GF-D8 (cell line): ENCODE results near the gene KCND3.

ENCODE experiments used
- DNase-seq: peaks from one replicate; lab custom pipeline; 2025; lab: John Stamatoyannopoulos, UW

Gene KCND3

DNA sequence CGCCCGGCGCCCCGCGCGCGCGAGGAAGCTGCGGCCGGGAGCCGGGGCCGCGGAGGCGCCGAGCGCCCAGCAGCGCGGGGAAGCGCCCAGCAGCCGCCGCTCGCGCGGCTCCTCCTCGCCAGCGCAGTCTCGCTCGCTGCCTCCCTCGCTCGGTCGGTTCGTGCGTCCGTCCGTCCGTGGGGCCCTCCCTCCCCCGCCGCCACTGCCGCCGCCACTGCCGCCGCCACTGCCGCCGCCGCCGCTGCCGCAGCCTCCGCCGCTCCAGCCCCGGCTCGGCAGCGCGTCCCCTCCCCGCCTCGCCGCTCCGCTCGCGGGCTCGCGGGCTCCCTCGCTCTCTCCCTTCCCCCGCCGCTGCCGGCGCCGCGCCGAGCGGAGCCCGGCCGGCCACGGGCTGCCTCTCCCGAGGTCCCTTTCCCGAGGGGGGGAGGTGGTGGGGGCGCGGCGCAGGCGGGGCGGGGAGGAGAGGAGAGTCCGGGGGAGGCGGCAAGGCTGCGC is at the start of gene KCND3:
TSS of gene KCND3 (minus strand) at position 138 of the 495 bp plus-strand sequence.
- no peak for DNase-seq

DNA sequence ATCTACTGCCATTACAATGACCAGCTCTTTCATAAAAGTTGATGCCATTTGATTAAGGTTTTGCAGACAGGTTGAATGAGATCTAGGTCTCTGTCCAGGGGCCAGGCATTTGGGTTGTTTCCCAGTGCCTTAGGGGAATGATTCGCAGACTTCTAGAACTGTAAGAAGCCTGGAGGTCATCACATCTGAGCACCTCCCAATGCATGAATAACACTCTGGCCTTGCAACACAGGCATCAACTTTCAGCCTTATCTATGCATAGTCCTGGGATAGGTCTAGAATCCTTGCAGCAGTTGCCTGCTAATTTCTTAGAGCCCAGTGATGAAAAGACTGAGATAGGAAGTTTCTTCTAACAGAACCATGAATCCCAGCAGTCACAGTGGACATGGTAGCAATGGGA is 44.8 kb upstream of the KCND3 start:
- DNase-seq, result no peak

DNA sequence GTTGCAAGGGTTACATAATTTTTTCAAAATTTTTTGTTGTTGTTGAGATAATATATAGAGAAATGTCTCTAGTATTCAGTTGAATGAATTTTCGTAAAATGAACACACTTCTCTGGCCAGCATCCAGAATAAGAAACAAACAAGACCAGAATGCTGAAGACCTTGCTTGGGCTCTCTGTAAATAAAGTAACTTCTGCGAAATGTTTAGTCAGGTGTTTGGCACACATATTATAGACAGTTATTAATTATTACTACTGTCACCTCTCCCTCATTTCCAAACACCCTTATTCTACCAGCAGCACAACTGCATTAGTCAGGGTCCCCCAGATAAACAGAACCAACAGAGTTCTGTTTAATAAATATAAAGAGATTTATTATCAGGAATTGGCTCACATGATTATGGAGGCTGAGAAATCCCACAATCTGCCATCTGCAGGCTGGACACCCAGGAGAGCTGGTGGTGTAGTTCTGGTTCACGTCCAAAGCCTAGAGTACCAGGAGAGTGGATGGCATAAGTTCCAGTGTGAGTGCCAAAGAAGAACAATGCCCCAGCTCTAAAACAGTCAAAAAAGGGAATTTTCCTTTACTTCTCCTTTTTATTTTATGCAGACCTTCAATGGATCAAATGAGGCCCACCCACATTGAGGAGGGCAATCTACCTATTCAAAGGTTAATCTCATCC is 44.1 kb upstream of the KCND3 start:
- no peak for DNase-seq

DNA sequence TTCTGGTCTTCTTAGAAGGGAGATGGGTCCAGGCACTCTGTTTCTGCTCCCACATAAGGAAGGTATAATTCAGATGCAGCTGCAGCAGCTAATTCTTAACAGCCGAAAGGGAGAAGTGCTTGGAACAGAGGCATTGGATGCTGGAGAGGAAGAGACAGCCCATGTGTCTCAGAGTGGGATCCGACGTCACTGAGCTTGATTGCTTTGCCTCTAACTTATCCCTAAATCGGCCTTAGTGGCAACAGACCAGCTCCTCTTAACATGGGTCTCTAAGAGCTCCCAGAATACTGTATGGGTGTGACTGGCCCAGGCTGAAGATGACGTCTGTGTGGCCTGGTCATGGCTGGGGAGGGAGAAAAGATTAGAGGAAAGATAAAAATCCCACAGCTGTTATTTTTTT is 40.7 kb upstream of the KCND3 start:
- no peak for DNase-seq

DNA sequence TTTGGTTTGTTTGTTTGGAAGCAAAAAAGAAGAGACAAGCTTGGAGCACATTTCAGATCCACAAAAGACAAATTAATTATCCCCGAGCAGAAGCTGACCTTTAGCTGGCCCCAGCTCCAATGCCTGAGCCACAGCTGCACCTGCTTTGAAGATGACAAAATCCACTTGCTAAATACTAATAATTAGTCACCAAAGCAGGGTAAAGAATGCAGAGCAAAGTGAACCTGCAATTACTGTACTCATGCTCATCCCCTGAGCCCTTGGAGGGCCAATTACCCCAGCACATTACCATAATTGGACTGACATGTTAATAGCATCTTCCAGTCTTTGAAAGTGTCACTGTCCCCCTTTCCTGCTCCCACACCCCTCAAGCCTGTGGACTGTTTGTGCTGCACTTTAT is 38.2 kb upstream of the KCND3 start:
- no peak for DNase-seq

DNA sequence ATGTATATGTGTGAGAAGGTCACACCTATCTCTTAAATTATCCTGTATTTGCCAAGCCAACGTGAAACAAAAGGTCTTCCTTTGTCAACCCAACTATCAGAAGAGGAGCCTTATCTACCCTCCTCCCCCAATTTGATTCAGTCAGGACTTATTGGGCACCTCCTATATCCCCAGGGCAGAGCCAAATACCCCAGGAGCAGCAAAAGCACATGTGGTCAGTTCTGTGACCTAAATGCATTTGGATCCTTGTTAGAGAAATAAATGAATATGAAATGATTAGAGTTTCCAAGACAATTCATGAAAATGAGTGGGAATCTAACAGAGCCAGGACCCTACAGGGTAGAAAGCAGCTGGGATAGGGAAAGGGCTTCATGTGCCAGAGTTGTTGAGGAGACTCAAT is 37.0 kb upstream of the KCND3 start:
- no peak for DNase-seq

DNA sequence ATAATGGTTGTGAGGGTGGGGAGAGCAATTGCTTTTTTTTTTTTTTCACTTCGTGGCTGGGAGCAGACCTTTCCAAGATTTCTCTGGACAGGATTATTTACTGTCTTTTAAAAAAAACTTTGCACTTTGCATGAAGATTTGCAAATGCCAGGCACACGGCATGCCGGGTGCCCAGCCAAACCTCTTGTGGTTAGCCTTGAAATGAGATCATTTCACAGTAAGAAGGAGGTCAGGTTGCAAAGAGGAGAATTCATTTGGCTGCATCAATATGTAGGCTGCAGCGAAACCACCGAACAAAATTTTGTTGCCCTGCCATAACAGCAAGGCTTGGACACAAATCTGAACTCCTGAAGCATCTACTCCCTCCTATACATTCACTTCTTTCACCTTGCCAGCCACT is 36.5 kb upstream of the KCND3 start:
- no peak for DNase-seq

DNA sequence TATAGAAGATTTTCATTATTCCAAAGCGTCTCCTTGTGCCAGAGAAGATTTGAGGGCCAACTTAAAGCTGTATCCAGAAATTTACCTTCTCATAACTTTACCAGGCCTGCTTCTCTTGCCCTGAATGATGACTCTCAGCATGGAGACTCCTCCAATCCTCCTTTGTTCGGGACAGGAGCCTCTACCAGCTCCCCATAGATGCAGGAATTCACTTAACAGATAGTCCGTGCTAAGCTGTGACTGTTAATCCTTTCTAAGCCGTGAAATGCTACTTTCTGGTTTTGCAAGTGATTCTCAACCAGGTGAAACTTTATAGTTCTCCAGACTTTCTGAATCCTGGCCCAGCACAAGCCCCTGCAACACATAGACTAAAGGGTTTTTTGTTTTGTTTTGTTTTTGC is 31.8 kb upstream of the KCND3 start:
- DNase-seq, result no peak

DNA sequence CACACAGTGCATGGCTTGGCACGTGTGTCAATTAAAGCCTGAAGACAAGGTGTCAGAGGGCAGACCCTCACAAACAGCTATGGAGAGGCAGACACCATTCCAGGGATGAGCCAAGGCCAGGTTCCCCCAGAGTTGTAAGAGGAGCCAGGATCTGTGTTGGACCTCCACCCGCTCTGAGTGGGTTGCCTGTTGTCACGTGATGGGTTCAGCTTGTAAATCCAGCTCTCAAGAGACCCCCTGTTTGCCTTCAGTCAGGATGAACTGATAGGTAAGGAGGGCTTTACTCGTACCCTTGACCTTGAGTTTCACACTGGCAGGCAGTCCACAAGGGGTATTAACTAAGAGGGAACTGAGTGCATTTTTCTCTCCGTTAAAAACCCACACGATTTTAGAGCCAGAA is 27.7 kb upstream of the KCND3 start:
- no peak for DNase-seq

DNA sequence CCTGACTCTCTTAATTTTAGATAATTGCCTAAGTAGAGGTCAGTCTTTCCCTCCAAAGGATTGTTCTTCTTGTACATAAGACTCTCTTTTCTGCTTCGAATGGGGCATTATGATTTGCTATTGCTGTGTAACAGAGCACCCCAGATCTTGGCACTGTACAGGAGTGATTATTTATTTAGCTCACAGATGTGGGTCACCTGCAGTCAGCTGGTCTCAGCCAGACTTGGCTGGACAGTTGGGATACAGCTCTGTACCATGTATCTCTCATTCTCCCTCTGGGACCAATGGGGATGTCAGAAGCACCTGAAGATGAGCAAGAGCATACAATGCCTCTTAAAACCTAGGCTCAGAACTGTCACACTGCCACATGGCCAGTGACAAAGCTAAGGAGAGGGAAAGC is 23.4 kb upstream of the KCND3 start:
- no peak for DNase-seq

DNA sequence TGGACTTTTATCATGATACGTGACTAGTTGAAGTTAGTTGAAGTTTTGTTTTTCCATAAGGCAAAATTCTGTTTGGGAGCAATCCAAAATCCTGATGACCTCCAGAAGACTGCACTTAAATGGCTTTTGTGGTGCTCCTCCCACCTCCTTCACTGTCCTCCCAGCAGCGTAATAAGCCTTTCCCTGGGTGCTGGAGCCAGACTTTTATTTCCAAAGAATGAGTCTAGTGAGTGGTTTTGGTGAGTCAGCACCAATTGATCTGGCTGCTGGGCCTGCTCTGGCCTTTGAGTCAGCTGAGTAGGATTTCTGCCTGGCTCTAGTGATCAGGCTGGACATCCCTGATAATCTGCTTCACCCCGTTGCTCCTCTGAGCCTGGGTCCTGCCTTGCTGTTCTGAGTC is 21.7 kb upstream of the KCND3 start:
- DNase-seq, result no peak

DNA sequence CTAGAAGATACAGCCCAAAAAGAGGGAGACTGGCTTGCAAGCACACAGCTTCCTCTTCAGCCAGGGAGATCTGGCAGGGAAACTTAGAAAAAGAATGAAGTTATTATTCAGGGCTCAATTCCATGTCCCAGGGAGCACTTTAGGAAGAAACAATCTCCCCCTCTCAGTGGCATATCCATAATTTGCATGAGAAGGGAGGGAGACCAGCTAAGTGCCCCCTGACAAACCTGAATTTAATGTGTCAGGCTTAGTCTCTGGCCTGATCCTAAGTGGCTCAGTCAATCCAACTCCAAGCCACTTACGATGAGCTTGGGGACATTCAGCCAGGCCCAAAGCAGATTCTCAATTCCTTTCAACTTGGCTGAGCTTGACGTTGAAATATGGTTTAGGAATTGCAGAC is 17.7 kb upstream of the KCND3 start:
- no peak for DNase-seq

DNA sequence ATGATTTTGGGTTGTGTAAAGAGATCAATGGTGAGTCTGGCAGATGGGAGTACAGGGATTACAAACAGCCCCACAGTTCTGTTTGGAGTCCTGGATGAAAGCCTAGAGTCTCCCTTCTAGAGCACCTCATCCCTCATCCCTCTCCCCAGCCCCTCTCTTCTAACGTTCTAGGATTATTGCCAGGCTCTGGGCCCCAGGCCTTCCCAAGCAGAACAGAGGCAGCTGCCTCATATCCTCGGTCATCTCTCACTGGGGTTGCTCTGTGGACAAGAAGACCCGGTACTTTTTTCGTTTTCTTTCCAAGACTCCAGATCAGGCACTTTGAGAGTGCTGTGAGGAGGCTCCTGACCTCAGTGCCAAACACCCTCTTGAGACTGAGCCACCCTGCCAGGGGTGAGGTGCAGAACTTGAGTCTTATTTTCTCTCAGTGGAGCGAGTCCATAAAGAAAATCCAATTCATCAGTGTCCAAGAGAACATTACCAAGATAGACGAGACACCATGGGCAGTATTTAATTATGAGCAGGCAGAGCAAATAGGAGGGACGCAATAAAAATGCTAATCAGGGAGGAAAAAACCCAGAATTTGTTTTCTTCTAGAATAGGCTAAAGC is 17.1 kb upstream of the KCND3 start:
- no peak for DNase-seq

DNA sequence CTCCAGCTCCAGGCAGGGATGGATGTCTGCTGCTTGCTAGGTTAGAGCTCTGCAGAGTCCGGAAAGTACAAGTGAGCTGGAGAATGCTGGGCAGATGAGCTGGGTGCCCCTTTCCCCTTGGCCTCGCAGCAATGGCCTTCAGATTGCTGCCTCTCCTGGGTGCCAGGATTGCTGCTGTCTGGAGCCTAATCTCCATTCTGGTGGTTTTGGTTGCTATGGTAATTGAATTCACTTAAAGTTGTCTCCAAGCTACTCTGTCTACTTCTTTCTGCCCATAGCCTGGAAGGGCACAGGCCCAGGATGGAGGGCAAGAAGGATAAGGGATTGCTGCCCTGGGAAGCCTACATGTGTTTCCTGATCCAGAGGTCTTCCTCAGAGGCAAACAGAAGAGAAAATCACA is 14.6 kb upstream of the KCND3 start:
- DNase-seq, result no peak

DNA sequence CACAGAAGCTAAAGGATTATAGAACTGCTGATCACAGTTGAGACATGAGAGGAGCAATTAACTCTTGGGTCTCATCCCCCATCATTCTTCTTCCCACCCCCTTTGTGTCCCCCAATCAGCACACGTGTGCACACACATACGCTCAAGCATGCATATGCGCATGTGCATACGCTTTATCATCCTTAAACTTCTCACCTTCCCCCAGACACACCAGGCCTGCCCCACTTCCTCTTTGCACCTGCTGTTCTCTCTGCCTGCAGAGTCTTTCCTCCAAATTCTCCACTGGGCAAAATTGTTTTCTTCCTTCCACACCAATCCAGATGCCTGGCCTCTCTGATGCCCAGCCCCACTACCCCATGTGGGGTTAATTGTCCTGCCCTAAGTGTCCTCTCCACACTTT is 13.0 kb upstream of the KCND3 start:
- no peak for DNase-seq

DNA sequence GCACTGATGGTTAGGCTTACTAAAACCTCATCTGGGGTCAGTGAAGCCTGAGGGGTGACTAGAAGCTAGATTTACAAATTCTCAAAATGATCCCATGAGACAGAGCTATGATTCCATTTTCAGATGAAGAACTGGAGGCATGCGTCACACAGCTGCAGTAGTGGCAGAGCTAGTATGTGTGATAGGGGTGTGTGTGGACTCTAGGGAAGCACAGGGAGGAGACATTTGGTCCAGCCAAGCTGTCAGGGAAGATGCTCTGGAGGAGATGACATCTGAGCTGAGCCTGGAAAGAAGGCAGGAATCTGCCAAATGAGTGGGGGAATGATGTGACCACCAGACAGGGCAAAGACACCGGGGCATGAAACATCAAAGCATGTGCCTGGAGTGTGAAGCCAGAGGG is 12.0 kb upstream of the KCND3 start:
- no peak for DNase-seq

DNA sequence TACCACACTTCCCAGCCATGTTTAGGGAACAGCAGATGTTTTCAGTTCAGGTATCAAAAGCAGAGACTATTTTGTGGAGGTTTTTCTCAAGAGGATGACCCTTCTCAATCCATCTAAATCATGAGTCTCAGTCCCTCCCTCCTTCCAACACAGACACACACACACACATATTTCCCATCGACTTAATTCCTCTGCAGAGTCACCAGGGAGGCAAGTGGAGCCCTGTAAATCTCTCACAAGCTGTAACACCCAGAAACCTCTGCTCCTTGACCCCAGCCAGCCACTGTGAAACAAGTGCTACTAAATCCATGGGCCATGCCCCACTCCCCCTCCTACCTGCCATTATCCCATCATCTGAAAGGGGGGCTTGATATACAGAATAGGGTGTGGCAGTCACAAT is 10.6 kb upstream of the KCND3 start:
- no peak for DNase-seq

DNA sequence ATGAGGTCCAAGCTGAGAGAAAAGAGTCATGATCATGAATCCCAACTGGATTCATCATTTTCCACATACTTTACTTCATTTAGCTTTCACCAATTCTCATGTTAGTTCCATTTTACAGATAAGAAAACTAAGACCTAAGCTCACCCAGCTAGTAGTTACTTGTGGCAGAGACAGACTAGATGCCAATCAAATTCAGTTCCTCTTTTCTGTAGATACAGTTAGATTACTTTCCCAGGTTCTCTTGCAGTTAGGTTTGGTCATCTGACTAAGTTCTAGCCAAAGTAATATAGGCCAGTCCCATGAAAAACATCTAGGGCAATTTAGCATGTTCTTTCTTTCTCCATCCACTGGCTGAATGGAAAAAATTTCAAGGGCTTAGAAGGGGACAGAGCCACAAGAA is 8.9 kb upstream of the KCND3 start:
- DNase-seq, result no peak

DNA sequence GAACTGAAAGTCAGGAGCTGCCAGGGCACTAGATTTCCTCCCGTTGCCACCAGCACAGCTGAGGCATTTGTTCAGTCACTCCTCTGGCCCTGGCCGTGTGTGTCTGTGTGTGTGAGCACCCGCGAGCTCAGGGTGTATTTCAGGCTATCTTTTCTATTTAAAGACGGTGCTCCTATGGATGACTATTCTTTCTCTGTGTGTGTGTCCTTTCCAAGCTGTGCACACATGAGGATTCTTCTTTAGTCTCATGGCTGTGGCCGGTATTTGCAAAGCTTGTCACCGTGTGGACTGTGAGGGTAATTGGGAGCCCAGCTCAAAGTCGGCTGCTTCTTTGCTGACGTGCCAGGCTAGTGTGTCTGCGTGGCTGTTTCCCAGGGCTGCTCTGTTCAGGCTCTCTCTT is 3.0 kb upstream of the KCND3 start:
- no peak for DNase-seq

DNA sequence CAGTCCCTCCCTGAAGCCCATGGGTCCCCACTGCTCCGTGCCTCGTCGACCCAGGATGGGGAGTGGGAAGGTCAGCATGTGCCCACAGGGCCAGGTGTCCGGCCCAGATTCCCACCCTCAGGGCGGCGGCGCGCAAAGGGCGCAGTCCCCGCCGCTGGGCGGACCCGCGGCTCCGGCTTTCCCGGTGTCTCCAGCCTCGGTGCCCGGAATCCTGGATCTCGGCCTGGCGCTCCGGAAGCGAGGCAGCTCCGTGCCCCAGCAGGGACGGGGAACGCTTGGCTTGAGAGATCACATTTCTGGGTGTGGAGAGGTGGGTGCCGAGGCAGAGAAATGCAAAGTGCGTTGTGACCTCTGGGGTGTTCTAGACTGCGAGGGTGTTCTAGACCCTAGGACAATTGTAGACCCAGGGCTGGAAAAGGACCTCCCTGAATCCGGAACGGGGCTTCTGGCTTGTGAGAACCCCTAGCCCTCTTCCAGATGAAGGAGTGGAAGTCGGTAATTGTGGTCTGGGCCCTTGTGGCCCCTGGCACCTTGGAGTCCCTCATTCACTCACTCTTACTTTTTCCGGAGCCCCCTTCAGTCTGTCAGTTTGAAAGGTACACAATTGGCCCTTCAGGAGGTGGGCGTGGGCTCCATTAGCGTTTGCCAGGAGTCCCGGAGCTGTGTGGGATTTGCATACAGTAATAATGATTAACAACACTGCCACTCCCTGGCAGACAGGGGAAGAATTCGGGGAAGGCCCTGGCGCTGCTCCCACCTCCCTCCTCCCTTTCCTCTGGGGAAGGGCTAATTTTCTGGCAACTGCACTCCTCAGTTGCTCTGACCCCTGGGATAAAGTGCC is 1.6 kb upstream of the KCND3 start:
- no peak for DNase-seq

DNA sequence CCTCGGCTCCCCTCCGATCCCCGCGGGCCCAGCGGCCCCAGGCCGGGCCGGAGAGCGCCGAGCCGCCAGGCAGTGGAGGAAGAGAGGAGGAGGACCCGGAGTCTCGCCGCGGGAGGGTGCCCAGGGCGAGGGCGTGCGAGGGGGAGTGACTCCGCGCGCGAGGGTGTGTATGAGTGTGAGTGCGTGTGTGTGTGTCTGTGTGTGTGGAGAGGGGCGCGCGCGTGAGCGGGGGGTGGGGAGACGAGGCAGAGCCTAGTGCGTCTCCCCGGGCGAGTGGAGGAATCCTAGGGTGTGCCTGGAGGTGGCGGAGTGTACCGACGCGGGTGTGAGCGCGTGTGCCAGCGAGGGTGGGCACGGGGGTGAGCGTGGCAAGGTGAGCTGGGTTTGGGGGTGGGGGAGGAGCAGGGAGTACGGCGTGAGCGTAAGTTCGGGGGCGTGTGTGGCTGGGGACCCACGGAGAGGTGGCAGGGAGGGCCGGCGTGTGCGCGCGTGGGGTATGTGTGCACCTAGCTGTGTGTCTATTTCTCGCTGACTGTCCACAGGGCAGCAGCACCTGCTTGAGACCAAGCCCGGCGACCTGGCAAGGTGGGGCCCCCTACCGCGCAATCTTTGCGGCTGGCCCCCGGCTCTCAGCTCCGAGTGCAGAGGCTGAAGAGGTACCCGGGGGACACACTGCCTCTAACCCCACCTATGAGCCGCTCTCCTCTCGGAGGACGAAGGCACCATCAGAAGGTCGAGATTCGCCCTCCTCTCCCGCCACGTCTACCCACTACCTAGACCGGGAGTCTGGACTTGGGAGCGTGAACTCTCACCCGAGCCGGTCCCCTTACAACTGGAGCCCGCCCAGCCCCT is 784 bp upstream of the KCND3 start:
- no peak for DNase-seq

DNA sequence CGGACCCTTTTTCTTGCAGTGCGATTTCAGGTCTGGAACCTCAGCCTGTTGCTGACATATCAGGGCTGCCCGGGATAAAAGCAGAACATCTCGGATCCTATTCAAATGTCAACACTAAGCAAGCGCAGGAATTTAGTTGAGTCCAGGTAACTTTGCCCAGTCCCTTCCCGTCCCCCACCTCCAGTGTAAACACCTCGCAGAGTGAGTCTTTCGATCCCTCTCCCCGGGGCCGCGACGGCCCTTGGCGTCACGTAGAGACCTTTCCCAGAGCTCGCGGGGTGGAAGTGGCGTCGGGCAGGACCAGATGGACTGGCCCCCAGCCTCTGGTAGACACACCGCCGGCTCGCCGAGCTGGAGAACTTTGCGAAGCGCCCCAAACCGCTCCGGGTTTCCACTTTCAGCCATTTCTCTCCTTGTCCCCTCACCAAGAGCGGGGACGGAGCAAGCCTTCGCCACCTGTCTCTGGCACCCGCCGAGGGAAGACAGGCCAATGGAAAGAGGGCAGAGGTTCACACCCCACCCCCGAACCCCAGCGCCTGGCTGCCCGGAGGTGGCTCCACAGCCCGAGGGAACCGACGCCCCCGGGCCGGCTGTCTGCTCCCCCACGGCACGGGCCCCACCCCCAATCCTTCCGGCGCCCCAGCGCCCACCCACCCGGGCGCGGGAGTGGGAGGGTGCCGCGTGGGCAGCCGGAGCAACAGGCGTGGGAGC is 570 bp downstream of the KCND3 start:
- DNase-seq, result no peak
